HG03066 (cell line): ENCODE data around the gene ZNF816.
A peak's percentile ranks its signal among the peaks of the same experiment; 100 is the strongest.
"Not testable (repeated sequence)": the region's sequence is repeated elsewhere in the genome, so short reads cannot be mapped to it uniquely, and the experiment has no call there.

Experiments
- ATAC-seq: cut with Tn5 transposase; IDR thresholded peaks from one replicate; pipeline ENCODE4 v1.9.1; 2021; ENCODE audit warnings: low read depth; ENCODE audit not compliant: unreplicated experiment

The ZNF816 gene

DNA sequence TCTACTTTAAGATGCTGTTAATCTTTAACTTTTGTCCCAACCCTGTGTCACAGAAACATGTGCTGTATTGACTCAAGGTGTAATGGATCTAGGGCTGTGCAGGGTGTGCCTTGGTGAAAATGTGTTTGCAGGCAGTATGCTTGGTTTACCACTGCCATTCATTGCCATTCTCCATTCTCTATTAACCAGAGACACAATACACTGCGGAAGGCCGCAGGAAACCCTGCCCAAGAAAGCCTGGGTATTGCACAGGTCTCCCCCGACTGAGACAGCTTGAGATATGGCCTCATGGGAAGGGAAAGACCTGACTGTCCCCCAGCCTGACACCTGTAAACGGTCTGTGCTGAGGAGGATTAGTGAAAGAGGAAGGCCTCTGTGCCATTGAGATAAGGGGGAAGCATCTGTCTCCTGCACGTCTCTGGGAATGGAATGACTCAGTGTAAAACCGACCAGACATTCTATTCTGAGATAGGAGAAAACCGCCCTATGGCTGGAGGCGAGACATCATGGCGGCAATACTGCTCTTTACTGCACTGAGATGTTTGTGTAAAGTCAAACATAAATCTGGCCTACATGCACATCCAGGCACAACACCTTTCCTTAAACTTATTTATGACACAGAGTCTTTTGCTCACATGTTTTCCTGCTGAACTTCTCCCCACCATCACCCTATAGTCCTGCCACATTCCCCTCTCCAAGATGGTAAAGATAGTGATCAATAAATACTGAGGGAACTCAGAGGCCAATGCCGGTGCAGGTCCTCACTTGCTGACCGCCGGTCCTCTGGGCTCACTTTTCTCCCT is 26.3 kb downstream of the ZNF816 start:
- no peak for ATAC-seq

DNA sequence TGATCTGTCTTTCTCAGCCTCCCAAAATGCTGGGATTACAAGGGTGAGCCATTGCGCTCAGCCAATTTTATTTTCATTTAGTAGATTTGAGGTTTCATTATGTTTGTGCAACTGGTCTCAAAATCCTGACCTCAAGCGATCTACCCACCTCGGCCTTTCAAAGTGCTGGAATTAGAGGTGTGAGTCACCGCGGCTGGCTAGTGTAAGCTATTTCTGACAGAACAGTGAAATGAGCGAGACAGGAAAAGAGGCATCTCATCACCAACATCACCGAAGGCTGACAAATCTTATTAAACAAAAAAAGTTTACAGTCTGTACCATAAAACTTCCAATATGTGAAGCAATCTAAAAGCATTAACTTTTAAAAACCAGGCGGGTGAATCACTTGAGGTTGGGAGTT is 27.2 kb downstream of the ZNF816 start:
- no peak for ATAC-seq

DNA sequence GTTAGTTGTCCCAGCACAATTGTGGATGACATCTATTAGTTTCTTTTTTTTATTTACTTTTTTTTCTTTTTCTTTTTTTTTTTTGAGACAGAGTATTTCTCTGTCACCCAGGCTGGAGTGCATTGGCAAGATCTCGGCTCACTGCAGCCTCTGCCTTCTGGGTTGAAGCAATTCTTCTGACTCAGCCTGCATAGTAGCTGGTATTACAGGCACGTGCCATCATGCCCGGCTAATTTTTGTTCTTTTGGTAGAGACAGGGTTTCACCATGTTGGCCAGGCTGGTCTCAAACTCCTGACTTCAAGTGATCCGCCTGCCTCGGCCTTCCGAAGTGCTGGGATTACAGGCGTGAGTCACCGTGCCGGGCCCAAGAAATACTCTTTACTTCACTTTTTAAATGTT is 38.0 kb downstream of the ZNF816 start:
- not testable (repeated sequence) for ATAC-seq

DNA sequence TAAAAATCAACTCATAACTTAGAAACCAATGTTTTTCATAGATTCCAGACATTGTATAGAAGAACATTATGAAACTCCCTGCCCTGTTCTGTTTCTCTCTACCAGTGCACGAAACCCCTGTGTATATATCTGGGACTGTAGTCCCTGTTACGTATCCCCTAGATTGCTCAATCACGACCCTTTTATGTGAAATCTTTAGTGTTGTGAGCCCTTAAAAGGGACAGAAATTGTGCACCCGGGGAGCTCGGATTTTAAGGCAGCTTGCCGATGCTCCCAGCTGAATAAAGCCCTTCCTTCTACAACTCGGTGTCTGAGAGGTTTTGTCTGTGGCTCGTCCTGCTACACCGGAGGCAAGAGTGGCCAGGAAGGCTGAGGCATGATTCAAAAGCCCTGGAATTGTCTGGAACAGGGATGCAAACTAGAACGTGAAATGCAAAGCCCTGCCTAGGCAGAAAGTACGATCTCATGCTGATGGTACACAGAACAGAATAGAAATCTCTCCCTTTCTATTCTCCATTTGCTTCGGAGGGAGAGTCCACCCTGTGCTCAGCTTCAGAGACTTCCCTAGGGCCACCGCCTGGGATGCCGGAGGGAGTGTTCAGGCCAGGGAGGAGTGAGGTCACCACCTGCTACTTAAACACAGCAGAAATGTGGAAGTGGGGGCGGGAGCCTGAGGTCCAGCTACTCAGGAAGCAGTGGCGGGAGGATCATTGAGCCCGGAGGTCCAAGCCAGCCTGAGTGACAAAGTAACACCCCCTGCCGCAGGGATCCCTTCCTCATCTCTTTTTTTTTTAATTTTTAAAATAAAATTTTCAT is 38.7 kb downstream of the ZNF816 start:
- no peak for ATAC-seq

DNA sequence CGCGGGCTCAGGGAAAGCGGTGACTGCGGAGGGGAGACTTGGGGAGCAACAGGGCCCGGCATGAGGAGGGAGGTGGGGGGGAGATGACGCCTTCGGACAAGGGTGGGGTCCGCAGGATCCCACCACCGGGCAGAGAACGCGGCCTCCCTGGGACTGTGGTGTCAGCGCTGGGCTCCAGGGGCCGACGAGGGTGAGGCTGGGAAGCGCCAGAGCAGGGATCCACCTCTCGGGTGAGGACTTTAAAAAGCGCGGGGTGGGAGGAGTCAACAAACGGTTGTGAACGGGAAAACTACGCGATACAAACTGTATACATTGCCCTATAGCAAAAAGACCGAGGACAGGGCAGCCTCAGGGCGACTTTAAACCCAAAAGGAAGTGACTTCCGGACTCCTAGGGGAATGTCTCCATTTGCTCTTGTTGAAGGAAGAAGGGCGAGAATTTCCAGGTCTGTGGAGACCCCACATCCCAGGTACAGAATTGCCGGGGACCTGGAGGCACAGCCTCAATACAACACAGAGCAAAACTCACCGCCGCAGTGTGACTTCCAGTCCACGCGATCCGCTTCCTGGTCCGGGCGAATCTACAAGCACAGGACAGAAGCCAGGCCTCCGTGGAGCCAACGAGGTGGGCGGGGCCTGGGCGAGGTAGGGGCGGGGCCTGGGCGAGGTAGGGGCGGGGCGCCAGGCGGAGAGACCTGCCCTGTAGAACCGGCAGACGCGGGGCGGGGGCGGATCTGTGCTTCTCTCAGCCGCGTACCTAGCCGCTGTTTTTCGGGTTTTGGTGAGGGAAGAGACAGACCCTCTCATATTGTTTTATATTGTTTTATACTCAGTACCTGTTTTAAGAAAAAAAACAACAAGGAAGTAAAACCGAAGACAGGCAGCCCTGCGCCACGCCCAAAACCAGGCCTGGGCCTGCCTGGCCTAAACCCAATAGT is 39.6 kb downstream of the ZNF816 start, which contains the start of gene ZNF888:
TSS of gene ZNF888 (minus strand) at position 588 of the 937 bp plus-strand sequence. CDS start 5,555 bp downstream, outside the sequence.
- peak; percentile 88 for ATAC-seq

DNA sequence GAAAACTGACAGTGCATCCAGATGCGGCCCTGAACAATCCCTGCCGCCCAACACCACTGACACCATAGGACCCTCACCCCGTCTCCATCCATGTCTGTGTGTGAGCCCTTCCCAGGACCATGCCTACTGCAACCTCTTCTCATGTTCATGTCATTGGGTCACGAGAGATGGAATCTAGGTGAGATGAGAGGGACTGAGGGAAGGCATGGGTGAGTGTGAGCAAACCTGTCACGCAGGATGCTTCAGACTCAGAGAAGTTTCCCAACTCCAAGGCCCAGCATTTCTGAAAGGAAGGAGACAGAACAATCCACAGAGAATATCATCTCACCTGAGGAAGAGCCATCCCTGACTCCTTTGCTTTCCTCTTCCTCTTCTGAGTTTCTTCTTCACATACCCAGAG is 45.1 kb downstream of the ZNF816 start:
- no peak for ATAC-seq

DNA sequence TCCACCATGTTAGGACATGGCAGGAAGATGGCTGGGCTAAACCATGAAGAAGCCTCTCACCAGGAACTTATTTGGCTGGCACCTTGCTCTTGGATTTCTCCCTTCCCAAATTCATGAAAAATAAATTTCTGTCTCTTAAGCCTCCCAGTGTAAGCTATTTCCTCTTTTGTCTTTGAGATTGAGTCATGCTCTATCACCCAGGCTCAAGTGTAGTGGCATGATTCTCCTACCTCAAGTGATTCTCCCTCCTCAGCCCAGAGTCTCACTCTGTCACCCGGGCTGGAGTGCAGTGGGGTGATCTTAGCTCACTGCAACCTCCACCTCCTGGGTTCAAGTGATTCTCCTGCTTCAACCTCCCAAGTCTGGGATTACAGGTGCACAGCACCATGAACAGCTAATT is 52.0 kb downstream of the ZNF816 start:
- ATAC-seq = no peak

DNA sequence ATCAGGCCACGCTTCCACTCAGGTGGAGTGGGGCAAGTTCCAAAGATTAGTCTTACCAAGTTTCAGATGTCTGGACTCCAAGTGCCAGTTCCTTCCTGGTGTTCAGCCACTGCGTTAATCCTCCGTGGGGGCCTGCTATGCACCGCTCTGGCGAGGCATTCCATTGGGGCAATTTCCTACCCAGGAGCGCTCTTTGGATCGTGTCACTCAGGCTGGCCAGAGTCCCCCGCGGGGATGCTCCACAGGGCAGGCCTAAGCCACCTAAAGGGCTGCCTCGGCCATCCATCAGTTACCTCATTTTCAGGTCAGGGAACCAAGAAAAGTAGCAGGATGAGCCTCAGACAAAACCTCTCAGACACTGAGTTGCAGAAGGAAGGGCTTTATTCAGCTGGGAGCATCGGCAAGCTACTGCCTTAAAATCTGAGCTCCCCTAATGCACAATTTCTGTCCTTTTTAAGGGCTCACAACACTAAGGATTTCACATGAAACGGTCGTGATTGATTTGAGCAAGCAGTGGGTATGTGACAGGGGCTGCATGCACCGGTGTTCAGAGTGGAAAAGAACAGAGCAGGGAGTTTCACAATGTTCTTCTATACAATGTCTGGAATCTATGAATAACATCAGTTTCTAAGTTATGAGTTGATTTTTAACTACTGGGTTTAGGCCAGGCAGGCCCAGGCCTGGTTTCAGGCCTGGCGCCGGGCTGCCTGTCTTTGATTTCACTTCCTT is 58.5 kb downstream of the ZNF816 start:
- ATAC-seq = not testable (repeated sequence)

DNA sequence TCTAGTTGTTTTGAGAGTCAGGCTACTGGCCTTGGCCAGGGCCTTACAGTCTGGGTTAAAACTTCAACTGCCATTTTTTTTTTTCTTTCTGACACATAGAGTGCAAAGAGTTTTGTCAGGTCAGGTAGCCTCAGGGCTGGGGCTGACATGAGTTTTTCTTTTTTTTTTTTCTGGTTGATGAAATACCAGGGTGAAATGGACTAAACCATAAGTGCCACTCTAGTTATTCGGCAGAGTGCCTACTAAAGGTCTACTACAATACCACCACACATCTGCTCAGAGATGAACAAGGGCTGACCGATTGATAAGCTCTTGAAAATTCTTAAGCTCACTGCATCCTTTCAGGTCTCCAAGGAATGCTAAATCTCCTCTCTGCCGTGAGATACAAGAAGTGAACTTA is 60.8 kb downstream of the ZNF816 start:
- ATAC-seq = no peak
